ENCODE measurements around the gene CIPC. TPM values are rescaled to one million over a fixed set of nuclear protein-coding genes. Genes with fewer than 3 reads are reported as not detected.

The CIPC gene
- total RNA-seq, 1 donor from 2014 or later, result 25.6 TPM

GRCh38 chr14:77123381-77124325 is 25.6 kb downstream of the CIPC start:
- no peak overlapping the region for H3K27ac Mint-ChIP-seq
- H3K4me3 Mint-ChIP-seq (ENCODE audit: low read depth), result no peak overlapping the region
- TF ChIP-seq CTCF (IDR thresholded peaks at IDR 0.05; ENCODE audit: unreplicated experiment), result no peak
- H3K27me3 Mint-ChIP-seq, result peaks cover 60% of the 10 kb centered on the region
- H3K4me1 Mint-ChIP-seq (ENCODE audit: low read depth), result peaks cover 4% of the 10 kb centered on the region
- peaks cover 2% of the 10 kb centered on the region for H3K36me3 Mint-ChIP-seq (ENCODE audit: insufficient read depth)
- no peaks in the 10 kb centered on the region for H3K9me3 Mint-ChIP-seq (ENCODE audit: low read depth)
- DNase-seq (ENCODE audit: low spot score, unreplicated experiment), result no peak

- Mint-ChIP-seq H3K36me3 (ENCODE audit: insufficient read depth) (peaks cover 2% of the 10 kb centered on the region), H3K4me1 (ENCODE audit: low read depth) (peaks cover 4% of the 10 kb centered on the region), H3K9me3 (ENCODE audit: low read depth) (no peaks in the 10 kb centered on the region), H3K27me3 (peaks cover 70% of the 10 kb centered on the region), H3K27ac (no peak overlapping the region), H3K4me3 (ENCODE audit: low read depth) (peak overlapping the region; percentile 69)
- peak; percentile 77 for TF ChIP-seq CTCF (IDR thresholded peaks at IDR 0.05; ENCODE audit: unreplicated experiment)
- peak; percentile 38 for DNase-seq (ENCODE audit: low spot score, unreplicated experiment)
These were observed 26.6 kb downstream of the CIPC start for GRCh38 chr14:77124345-77125280.

GRCh38 chr14:77125281-77125801 is 27.3 kb downstream of the CIPC start:
- peak; percentile 23 for TF ChIP-seq CTCF (IDR thresholded peaks at IDR 0.05; ENCODE audit: unreplicated experiment)
- Mint-ChIP-seq H3K9me3 (ENCODE audit: low read depth) (no peaks in the 10 kb centered on the region), H3K27ac (no peak overlapping the region), H3K27me3 (peaks cover 76% of the 10 kb centered on the region), H3K4me1 (ENCODE audit: low read depth) (peaks cover 4% of the 10 kb centered on the region), H3K36me3 (ENCODE audit: insufficient read depth) (peaks cover 2% of the 10 kb centered on the region), H3K4me3 (ENCODE audit: low read depth) (peak overlapping the region; percentile 64)
- no peak for DNase-seq (ENCODE audit: low spot score, unreplicated experiment)

GRCh38 chr14:77125823-77126325 is 27.8 kb downstream of the CIPC start:
- H3K27ac Mint-ChIP-seq, result no peak overlapping the region
- peak overlapping the region; percentile 64 for H3K4me3 Mint-ChIP-seq (ENCODE audit: low read depth)
- peaks cover 1% of the 10 kb centered on the region for H3K36me3 Mint-ChIP-seq (ENCODE audit: insufficient read depth)
- H3K9me3 Mint-ChIP-seq (ENCODE audit: low read depth), result no peaks in the 10 kb centered on the region
- H3K4me1 Mint-ChIP-seq (ENCODE audit: low read depth), result peaks cover 4% of the 10 kb centered on the region
- TF ChIP-seq CTCF (IDR thresholded peaks at IDR 0.05; ENCODE audit: unreplicated experiment), result no peak
- DNase-seq (ENCODE audit: low spot score, unreplicated experiment), result no peak
- peaks cover 81% of the 10 kb centered on the region for H3K27me3 Mint-ChIP-seq
